ENCODE data around the gene CACNA1H. TPM values are rescaled to one million over a fixed set of nuclear protein-coding genes. Genes with fewer than 3 reads are reported as not detected.
A peak's percentile ranks its signal among the peaks of the same experiment; 100 is the strongest.

CACNA1H gene
- total RNA-seq, 2 donors from 2014 or later, result 0.68 to 1.7 TPM

DNA sequence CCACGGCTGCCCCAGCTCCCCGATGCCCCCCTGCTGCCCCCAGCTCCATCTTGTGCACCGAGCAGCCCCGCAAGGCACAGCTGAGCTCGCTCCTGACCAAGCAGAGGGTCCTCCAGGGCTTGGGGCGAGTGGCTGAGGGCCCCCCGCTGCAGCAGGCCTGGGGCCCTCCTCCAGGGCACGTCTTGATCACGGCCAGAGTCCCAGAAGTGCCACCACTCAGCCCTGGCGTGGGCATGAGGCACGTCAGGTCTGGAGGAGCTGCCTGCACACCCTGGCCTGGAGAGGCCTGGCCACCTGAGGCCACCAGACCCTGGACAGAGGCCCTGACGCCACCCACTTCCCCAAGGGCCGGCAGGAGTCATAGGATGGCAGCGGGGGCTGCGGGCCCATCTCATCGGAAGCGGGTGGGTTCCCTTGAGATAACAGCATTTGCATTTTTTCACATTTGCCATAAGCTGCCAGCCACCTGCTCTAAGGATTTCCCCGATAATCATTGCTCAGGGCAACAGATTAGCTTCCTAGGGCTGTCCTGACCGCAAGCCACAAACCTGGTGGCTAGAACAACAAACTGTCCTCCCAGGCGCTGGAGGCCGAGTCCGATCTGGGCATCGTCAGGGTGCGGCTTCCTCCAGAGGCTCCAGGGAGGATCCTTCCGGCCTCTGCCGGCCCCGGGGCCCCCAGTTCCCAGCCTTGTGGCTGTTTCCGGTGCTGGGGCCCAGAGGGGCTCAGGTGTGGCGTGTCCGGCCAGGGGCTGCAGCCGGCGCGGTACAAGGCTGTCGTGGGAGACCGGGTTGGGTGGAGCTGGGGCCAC is 32.9 kb upstream of the CACNA1H start:
- DNase-seq (ENCODE audit: low spot score in 2 of 2), result no peak
- H3K36me3 Mint-ChIP-seq, result no peaks in the 10 kb centered on the region
- H3K27ac Mint-ChIP-seq, result no peak overlapping the region

DNA sequence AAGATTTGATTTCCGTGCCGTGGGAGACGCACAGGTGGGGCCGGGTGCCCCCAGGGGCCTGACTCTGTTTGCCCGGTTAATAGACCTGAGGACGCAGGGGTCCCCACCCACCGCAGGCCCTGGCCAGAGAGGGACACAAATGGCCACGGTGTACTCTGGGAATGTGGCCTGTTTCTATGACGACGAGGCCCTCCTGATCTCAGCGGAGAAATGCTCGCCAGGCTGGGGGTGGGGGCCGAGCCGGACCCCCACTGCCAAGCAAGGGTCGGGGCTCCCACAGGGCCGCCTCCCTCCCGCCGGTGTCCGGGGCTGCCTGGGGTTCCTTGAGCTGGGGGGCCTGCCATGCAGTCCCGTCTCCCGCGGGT is 32.3 kb upstream of the CACNA1H start:
- ATAC-seq (no peak), DNase-seq (ENCODE audit: low spot score in 2 of 2) (no peak)
- H3K27ac Mint-ChIP-seq, result no peak overlapping the region
- no peaks in the 10 kb centered on the region for H3K9me3 Mint-ChIP-seq
- H3K36me3 Mint-ChIP-seq, result no peaks in the 10 kb centered on the region

More for the DNA sequence above, 32.9 kb upstream of the CACNA1H start:
- no peaks in the 10 kb centered on the region for H3K9me3 Mint-ChIP-seq
- no peak for ATAC-seq

GRCh38 chr16:1121009-1121408 is 31.9 kb upstream of the CACNA1H start:
- no peak overlapping the region for H3K27ac Mint-ChIP-seq
- no peak for ATAC-seq
- DNase-seq (ENCODE audit: low spot score in 2 of 2), result no peak
- H3K36me3 Mint-ChIP-seq, result no peaks in the 10 kb centered on the region
- H3K9me3 Mint-ChIP-seq, result no peaks in the 10 kb centered on the region

DNA sequence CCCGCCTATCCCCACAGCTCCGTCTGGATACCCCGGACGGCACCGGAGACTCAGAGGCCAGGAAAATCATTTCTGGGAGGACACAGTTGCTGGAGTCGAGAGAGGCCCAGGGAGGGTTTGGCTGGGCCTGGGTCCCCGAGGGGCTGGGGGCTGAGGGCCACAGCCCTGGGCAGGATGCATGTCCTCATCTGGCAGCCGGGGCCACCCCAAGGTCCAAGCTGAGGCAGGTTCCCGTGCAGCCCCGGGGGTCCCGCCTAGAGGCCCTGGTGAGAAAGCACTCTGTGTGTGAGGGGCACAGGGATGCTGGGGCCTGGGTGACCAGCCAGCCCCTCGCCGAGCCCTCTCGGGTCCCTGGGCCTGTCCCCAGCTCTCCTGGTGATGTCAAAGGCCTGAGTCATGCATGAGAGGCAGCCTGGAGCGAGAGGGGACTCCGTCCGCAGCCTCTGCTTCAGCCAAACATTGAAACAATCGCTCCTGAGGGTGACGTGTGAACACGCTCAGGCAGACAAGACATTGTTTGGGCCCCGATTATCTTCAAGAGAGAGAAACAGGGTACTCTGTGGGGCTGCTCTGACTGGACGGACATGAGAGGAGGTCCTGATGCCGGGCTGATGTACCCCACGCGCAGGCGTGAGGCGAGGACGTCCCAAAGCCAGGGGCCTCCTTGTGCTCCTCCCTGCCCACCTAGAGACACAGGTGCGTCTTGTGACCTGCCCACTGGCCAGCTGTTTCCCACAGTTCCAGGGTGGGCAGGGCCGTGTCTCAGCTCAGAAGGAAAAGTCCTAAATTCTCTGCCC is 31.1 kb upstream of the CACNA1H start:
- no peak for ATAC-seq
- Mint-ChIP-seq H3K9me3 (no peaks in the 10 kb centered on the region), H3K27ac (no peak overlapping the region), H3K36me3 (no peaks in the 10 kb centered on the region)
- DNase-seq (ENCODE audit: low spot score in 2 of 2), result no peak

- ATAC-seq (no peak), DNase-seq (ENCODE audit: low spot score in 2 of 2) (no peak)
- H3K27ac Mint-ChIP-seq, result no peak overlapping the region
- H3K9me3 Mint-ChIP-seq, result no peaks in the 10 kb centered on the region
- H3K36me3 Mint-ChIP-seq, result no peaks in the 10 kb centered on the region
These were observed 30.5 kb upstream of the CACNA1H start for GRCh38 chr16:1122398-1122765.

GRCh38 chr16:1123525-1124230 is 29.2 kb upstream of the CACNA1H start:
- ATAC-seq (no peak), DNase-seq (ENCODE audit: low spot score in 2 of 2) (no peak)
- H3K36me3 Mint-ChIP-seq, result no peaks in the 10 kb centered on the region
- no peaks in the 10 kb centered on the region for H3K9me3 Mint-ChIP-seq
- H3K27ac Mint-ChIP-seq, result no peak overlapping the region

- Mint-ChIP-seq H3K27ac (no peak overlapping the region), H3K9me3 (no peaks in the 10 kb centered on the region), H3K36me3 (no peaks in the 10 kb centered on the region)
- ATAC-seq (no peak), DNase-seq (ENCODE audit: low spot score in 2 of 2) (no peak)
These were observed 28.6 kb upstream of the CACNA1H start for GRCh38 chr16:1124291-1124690.

DNA sequence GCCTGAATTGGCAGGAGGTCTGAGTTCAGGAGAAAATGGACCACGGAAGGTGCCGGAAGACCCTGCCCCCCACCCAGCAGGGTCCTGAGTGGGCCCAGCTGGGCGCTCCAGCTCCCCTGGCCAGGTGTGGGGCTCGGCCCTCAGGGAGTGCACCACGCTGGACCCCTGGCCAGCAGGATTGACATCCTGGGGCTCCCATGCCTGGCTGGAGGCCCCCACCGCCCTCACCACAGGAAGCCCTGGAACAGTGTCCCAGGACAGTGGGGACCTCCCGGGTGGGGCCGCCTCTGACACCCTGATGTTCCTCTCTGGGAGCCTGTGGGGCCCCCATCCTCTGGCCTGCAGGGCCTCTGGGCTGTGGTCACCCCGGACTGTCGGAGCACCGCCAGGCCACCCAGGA is 28.1 kb upstream of the CACNA1H start:
- no peak overlapping the region for H3K27ac Mint-ChIP-seq
- DNase-seq (ENCODE audit: low spot score in 2 of 2) (no peak), ATAC-seq (no peak)
- no peaks in the 10 kb centered on the region for H3K9me3 Mint-ChIP-seq
- no peaks in the 10 kb centered on the region for H3K36me3 Mint-ChIP-seq

GRCh38 chr16:1125471-1125870 is 27.4 kb upstream of the CACNA1H start:
- DNase-seq (ENCODE audit: low spot score in 2 of 2), result no peak
- no peaks in the 10 kb centered on the region for H3K36me3 Mint-ChIP-seq
- ATAC-seq, result peak; percentile 46 to 74
- no peaks in the 10 kb centered on the region for H3K9me3 Mint-ChIP-seq
- no peak overlapping the region for H3K27ac Mint-ChIP-seq

DNA sequence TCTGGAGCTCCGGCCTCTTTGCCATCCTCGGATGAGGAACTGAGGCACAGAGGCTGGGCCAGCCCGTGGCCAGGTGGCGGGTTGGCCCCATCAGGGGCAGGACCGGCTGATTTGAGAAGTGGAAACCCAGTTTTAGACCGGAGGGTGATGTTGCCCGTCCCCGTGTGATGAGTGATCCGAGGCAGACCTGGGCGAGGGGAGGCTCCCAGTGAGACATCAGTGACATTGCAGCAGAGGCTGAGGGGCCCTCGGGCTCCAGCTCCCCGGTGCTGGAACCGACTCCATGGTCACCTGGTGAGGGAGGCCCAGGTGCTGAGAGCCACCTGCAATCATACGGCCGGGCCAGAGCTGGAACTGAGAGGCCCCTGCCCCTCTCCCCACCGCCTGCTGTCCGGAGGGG is 26.9 kb upstream of the CACNA1H start:
- DNase-seq (ENCODE audit: low spot score in 2 of 2), result no peak
- no peaks in the 10 kb centered on the region for H3K9me3 Mint-ChIP-seq
- ATAC-seq, result no peak
- no peak overlapping the region for H3K27ac Mint-ChIP-seq
- H3K36me3 Mint-ChIP-seq, result no peaks in the 10 kb centered on the region

- Mint-ChIP-seq H3K36me3 (no peaks in the 10 kb centered on the region), H3K9me3 (no peaks in the 10 kb centered on the region), H3K27ac (no peak overlapping the region)
- DNase-seq (ENCODE audit: low spot score in 2 of 2) (no peak), ATAC-seq (no peak)
These were observed 26.3 kb upstream of the CACNA1H start for GRCh38 chr16:1126586-1126985.

DNA sequence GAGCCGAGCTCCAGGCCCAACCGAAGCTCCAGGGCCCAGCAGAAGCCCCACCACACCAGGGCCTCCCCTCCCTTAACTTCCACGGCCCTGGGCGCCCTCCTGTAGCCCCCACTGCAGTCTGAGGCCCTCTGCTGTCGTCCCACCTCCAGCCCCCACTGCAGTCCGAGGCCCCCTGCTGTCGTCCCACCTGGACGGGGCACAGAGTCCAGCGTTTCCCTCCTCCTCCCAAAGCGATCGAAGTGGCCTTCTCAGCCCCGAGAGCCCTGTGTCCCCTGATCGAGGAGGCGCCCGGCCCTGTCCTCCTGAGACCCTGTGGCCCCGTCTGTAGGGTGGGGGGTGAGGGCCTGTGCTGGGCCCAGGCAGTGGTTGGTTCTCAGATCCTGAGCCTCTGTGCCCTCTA is 25.8 kb upstream of the CACNA1H start:
- DNase-seq (ENCODE audit: low spot score in 2 of 2), result no peak
- ATAC-seq, result no peak
- no peaks in the 10 kb centered on the region for H3K9me3 Mint-ChIP-seq
- no peaks in the 10 kb centered on the region for H3K36me3 Mint-ChIP-seq
- no peak overlapping the region for H3K27ac Mint-ChIP-seq

- ATAC-seq (no peak), DNase-seq (ENCODE audit: low spot score in 2 of 2) (no peak)
- H3K36me3 Mint-ChIP-seq, result no peaks in the 10 kb centered on the region
- H3K27ac Mint-ChIP-seq, result no peak overlapping the region
- no peaks in the 10 kb centered on the region for H3K9me3 Mint-ChIP-seq
These were observed 24.8 kb upstream of the CACNA1H start for GRCh38 chr16:1127971-1128715.

- Mint-ChIP-seq H3K9me3 (no peaks in the 10 kb centered on the region), H3K27ac (no peak overlapping the region), H3K36me3 (no peaks in the 10 kb centered on the region)
- DNase-seq (ENCODE audit: low spot score in 2 of 2) (no peak), ATAC-seq (no peak)
These were observed 23.6 kb upstream of the CACNA1H start for GRCh38 chr16:1129106-1129960.

DNA sequence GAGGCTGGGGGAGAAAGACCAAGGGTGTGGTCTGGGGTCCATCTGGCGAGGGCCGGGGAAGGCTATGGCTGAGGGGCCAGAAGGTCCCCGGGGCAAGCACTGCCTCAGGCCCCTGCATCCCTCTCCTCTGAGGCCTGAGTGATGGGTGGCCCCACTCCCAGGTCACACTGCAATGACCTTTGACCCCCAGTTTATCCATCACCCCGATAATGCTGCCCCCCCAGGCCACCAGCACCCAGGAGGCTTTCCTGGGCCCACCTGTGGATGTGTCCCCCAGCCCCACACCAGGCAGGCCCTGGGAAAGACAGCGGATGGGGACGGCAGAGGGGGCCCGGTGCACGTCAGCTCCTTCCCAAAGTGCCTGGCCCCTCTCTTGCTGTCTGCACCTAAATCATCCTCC is 22.5 kb upstream of the CACNA1H start:
- ATAC-seq, result no peak
- no peaks in the 10 kb centered on the region for H3K9me3 Mint-ChIP-seq
- no peak for DNase-seq (ENCODE audit: low spot score in 2 of 2)
- no peaks in the 10 kb centered on the region for H3K36me3 Mint-ChIP-seq
- H3K27ac Mint-ChIP-seq, result no peak overlapping the region

DNA sequence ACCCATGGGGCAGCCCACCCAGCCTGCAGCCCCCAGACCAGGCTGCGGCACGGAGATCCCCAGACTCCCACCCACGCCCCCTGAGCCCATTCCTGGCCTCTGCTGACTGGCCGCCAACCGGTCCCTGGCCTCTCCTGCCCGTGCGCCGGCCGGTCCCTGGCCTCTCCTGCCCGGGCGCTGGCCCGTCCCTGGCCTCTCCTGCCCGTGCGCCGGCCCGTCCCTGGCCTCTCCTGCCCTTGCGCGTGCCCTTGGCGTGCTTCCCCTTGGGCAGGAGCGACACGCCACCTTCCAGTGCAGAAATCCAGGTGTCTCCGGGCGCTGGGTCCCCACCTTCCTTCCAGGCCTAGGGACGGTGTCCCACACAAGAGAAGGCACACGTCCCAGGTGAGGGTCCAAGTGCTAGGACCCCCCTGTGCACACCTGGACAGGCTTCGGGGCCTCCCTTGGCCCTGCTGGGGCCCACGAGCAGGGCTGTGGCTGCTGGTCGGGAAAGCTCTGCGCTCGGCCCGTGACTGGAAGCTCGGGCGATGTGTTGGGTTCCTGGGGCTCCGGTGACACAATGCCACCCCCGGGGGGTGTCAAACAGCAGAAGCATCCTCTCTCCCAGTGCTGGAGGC is 21.4 kb upstream of the CACNA1H start:
- Mint-ChIP-seq H3K9me3 (no peaks in the 10 kb centered on the region), H3K36me3 (no peaks in the 10 kb centered on the region), H3K27ac (no peak overlapping the region)
- ATAC-seq (no peak), DNase-seq (ENCODE audit: low spot score in 2 of 2) (no peak)

All from activated naive CD4-positive, alpha-beta T cell treated with anti-CD3 and anti-CD28 coated beads, Interleukin-2, amount 50 U/mL, for 72 hours (primary cell).